Activated T-helper 1 cell treated with Interleukin-2 at 50 U/mL for 16 hours (primary cell): ENCODE measurements around the gene FANCC.

Source experiments
- DNase-seq: peaks from one replicate; pipeline ENCODE4 v3.0.0-alpha.2; 2020; ENCODE audit warnings: low read depth

The FANCC gene

GRCh38 chr9:95065224-95065623, 252.3 kb downstream of the FANCC start:
- no peak for DNase-seq

- DNase-seq: no peak
These were observed 254.2 kb downstream of the FANCC start for GRCh38 chr9:95063300-95063699.

GRCh38 chr9:95062596-95063065, 254.9 kb downstream of the FANCC start:
- DNase-seq: no peak

- DNase-seq: no peak
These were observed 255.5 kb downstream of the FANCC start for GRCh38 chr9:95061916-95062595.

- no peak for DNase-seq
These were observed 256.6 kb downstream of the FANCC start for GRCh38 chr9:95060916-95061315.

- DNase-seq: no peak
These were observed 257.3 kb downstream of the FANCC start for GRCh38 chr9:95060234-95060633.

- DNase-seq: no peak
These were observed 258.6 kb downstream of the FANCC start for GRCh38 chr9:95058795-95059386.

GRCh38 chr9:95058121-95058785, 259.3 kb downstream of the FANCC start:
- no peak for DNase-seq

GRCh38 chr9:95057101-95057500, 260.4 kb downstream of the FANCC start:
- DNase-seq: no peak

GRCh38 chr9:95055851-95056551, 261.5 kb downstream of the FANCC start:
- no peak for DNase-seq

- DNase-seq: no peak
These were observed 262.1 kb downstream of the FANCC start for GRCh38 chr9:95055334-95055850.

- no peak for DNase-seq
These were observed 263.6 kb downstream of the FANCC start for GRCh38 chr9:95053611-95054570.

- no peak for DNase-seq
These were observed 267.7 kb downstream of the FANCC start for GRCh38 chr9:95049761-95050160.
